Measurements from ENCODE around the gene MICAL2.

- TF ChIP-seq, protein P1, sequence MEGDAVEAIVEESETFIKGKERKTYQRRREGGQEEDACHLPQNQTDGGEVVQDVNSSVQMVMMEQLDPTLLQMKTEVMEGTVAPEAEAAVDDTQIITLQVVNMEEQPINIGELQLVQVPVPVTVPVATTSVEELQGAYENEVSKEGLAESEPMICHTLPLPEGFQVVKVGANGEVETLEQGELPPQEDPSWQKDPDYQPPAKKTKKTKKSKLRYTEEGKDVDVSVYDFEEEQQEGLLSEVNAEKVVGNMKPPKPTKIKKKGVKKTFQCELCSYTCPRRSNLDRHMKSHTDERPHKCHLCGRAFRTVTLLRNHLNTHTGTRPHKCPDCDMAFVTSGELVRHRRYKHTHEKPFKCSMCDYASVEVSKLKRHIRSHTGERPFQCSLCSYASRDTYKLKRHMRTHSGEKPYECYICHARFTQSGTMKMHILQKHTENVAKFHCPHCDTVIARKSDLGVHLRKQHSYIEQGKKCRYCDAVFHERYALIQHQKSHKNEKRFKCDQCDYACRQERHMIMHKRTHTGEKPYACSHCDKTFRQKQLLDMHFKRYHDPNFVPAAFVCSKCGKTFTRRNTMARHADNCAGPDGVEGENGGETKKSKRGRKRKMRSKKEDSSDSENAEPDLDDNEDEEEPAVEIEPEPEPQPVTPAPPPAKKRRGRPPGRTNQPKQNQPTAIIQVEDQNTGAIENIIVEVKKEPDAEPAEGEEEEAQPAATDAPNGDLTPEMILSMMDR (IDR thresholded peaks at IDR 0.05) = no peak
- no peak for TF ChIP-seq EZH2 (IDR thresholded peaks at IDR 0.05; ENCODE audit: borderline replicate concordance, insufficient read depth, low read depth, low read length, poor library complexity, severe bottlenecking)
Measured at GRCh38 chr11:12258451-12258850, 148.1 kb downstream of the MICAL2 start.

Measured in B cell (primary cell).